ENCODE data around the gene EML2.
"Not testable (repeated sequence)": the region's sequence is repeated elsewhere in the genome, so short reads cannot be mapped to it uniquely, and the experiment has no call there.

EML2 gene

DNA sequence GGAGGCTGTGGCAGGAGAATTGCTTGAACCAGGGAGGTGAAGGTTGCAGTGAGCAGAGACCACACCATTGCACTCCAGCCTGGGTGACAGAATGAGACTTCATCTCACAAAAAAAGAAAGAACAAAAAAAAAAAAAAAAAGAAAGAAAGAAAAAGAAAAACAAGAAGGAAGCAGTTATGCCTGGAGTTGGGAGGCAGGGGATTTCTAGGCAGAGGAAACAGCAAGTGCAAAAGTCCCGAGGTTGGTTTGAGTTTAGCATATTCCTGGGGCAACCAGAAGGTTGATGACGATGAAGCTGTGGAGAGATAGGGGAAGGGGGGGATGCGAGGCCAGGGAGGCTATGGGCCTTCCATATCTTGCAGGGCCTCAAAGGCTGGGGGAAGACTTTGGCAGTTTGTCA is 11.5 kb upstream of the EML2 start:
- no peak for FAIRE-seq

DNA sequence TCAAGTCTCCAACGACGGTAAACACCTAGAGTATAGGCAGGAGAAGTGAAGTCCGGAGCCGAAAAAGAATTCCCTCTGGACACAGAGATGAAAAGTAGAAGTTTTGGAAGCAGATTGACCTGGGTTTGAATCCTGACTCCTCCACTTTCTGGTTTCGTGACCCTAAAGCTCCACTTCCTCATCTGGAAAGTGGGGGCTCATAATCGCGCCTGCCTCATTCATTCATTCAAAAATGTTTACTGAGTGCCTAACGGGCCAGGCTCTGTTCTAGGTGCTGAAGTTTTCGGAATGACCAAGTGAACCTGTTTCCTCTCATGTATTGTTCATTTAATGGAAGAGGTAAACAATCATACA is 7.1 kb upstream of the EML2 start:
- FAIRE-seq = no peak

DNA sequence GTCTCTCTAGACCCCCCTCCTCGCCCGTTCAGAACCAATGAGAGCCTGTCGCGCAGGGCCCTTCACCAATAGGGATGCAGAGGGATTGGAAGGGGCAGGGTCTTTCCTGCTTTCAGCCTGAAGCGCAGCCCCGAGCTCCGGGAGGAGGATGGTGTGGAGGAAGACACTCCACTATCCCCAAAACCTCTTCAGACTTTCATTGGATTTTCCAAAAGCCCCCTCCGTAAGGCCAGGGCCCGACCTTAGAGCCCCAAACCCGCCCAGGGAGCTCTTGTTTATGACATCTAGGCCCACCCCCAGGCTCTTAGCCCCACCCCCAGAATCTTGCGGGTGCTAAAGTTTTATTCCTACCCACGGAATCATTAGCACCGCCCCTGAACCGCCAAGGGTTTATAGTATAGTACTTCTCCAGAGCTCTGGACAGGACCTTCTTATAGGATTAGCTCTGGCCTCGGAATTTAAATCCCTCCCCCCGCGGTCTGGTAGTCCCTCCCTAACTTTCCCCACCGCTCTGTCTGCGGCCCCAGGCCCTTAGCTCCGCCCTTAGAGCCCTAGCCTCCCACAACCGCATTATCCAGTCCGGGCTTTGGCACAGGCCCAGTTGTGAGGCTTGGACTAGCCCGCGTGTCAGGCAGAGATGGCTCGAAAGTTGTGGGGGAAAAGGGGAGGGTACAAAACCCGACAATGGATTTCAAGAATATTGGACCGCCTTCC is 6.6 kb upstream of the EML2 start:
- FAIRE-seq = no peak

DNA sequence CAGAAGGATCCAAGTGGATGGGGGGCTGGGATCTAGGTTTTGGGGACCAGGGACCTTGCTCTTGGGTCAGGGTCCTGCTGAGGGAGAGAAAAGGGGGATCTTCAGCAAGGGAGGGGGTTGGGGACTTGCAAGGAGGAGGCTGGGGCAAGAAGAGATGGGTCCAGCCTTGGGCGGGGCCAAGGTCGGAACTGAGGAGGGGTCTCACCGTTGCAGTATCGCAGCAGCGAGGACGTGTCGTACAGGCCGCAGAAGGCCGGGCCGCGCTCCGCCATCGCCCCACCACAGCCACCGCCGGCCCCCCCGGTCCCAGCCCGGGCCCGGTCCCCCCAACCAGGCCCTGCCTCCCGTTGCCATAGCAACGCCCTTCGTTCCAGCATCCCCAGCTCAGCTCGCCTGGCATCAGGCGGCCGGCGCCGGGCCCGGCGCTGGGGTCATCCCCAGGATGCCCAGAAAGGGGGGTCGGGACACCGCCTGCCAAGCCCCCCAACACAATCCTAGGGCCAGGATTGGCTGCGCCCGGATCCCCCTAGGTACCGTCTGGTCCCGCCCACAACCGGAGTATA is 6.0 kb upstream of the EML2 start:
- no peak for FAIRE-seq

DNA sequence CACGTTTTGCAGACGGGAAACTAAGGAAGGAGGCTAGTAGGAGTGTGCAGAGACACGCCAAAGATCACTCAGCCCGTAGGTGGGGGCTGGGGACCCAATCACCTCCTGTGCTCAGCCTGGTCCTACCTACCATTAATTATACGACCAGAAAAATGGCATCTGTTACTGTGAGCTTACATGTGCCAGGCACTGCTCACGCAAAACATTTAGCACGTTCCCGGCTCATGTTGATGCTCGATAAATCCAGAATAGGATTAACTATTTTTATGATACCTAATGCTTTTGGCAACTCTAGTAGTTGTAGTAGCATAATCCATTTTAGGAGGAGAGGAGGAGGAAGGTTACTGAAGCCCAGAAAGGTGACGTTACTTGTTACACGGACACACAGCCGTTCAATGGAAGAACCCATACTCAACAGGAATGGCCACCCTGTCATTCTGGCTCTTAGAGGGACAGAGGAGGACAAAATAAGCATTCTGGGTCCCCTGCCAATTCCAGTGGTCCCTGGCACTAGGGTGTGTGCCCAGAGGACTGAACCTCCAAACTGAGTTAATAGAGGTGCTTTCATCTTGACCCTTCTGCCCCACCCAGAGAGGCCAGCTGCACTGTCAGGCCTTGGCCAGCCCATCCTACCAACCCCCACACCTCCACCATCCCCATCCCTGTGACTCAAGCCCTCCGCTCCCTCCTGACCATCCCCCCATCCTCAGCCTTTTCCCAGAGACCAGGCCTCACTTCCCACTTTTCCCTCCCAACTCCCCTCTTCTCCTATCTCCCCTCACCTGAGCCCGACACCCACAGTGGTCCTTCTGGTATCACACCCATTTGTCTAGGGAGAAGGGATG is 5.0 kb upstream of the EML2 start:
- no peak for FAIRE-seq

DNA sequence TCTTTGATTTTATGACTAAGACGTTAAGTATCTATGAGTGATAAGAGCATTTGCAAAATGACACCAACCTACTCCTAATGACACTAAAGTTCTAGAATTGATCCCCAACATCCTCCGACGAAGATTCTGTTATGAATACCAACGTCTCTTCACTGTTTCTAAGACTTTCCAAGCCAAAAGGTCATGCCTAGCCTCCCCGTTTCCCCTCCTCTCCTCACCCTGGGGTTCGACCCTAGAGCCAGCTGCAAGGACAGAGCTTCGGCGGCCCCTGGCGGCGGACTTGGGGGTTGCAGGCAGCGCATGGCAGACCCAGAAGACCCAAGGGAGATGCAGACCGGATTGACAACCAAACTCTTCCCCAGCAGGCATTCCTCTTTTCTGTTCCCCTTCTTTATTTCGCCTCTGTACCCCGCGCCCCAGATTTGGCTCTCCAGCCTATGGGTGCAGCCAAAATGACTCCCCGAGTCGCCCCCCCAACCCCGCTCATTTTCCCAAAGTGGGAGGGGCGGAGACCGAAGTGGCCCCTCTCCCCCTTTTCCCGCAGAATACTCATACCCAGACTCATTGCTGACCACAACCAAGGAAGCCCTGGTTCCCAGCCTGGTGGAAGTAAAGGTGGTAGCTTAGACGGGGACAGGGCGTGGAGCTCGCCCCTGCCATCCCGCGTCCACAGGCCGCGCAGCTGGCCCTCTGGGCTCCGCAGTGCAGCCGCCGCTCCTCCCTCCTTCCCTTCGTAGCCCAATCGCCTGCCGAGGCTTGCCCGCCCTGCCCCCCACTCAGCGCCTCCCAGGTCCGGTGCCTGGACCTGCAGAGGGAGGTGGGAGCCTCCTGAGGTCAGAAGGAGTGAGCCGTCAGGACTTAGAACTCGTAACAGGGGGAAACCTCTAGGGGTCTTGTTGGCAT is 4.1 kb upstream of the EML2 start:
- peak; percentile 46 for FAIRE-seq

DNA sequence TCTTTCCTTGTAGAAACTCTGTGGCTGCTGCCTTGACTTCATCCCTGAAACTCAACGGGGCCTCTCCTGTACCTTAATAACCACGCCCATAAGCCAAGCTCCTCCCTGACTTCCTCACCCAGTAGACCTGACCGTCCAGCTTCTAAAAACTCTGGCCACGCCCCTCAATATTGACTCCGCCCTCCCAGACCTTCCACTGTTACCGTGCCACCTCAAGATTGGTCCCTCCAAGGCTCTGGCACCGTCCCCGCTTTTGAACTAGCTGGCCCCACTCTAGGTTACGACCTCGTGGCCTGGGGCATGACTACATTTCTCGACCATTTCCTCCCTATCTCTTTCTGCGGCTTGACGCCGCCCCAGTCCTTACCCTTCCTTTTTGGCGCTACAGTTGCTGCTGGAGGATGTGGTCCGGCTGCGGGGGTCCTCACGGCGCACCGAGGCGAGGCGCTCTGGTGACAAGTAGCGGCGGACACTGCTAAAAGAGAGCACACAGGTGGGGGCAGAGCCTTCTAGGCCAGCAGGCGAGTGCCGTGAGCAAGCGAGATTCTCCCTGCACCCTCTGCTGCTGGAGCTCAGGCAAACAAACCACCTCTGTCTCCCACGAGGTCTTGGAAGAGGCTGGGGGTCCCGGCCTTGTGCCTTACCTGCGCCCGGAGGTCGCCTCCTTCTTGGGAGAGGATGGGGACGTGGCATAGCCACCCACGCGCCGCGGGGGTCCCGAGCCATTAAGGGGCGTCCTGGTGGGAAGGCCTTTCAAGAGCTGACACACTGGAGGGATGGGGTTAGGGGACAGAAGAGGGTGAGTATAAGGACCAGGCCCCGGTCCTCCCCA is 2.3 kb upstream of the EML2 start:
- FAIRE-seq = no peak

DNA sequence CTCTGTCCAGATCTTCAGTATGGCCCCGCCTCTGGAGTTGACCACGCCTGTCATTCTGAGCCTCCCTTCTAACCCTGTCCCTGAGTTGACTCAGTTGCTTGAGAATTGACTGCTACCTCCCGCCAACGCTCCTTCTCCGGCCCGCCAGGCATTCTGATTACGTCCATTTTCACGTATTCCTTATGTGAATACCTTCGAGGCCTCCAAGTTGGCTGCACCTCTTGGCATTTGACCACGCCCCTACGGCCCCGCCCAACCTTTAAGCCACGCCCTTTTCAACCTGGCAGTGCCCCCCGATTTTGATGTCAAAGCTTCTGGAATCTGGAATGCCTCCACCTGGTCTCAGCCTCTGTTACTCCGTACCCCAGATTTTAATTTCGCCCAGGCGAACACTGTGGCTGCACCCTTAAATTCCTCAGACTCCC is 1.7 kb upstream of the EML2 start:
- no peak for FAIRE-seq

DNA sequence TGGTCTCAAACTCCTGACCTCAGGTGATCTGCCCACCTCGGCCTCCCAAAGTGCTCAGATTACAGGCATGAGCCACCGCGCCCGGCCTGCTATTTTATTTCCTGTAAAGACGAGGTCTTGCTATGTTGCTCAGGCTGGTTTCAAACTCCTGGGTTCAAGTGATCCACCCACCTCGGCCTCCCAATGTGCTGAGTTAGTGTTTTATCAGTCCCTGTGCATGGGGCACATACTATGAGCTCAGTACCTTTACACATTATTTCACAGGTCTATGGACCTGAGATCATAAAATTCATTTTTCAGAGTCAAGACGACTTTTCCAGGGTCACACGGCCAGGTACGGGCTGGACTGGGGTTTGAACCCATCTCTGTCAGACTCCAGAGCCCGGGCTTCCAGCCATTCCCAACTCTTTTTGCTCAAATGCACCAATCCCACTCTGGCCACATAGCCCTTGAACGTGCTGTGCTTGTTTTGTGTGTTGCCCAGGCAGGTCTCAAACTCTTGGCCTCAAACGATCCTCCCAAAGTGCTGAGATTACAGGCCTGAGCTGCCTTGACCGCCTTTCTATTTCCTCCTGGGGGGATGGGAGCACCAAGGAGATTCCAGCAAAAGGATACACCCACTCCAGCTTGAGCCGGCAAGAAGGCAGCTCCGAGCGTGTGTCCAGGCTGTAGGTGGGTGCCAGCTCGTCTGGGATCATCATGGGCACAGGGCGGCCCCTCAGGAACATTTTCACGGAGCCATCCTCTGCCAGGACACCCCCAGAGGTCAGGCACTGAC is 1.1 kb downstream of the EML2 start:
- FAIRE-seq = no peak

DNA sequence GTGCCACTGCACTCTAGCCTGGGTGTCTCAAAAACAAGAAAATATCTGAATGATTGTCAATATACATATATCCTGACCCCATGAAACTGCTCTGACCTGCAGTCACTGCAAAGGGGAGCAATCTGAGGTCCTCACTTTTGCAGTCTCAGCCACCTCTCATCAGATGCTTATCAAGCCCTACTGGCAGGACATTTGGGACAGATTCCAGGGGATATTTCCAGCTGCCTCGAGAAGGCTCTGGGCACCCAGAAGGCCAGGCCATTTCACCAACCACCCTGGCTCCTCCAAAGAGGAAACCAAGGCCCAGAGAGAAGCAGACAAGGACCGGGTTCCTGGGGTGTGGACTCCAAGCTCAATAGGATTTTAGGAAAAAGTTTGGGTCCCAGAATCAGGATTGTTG is 2.3 kb downstream of the EML2 start:
- FAIRE-seq = no peak

DNA sequence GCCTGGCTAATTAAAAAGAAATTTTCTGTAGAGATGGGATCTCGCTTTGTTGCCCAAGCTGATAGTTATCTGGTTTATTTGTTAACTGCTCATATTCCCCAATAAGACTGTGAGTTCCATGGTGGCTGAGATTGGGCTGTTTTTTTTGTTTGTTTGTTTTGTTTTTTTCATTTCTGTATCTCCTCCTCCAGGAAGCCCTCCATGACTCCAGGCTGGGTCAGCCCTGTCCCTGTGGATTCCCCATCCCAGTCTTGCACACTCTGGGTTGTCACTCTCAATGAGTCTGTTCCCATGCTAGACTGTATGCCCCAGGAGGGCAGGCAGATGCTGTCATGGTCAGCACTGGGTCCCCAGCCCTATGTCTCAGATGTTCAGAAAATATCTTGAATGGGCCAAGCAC is 2.9 kb downstream of the EML2 start:
- FAIRE-seq = no peak

DNA sequence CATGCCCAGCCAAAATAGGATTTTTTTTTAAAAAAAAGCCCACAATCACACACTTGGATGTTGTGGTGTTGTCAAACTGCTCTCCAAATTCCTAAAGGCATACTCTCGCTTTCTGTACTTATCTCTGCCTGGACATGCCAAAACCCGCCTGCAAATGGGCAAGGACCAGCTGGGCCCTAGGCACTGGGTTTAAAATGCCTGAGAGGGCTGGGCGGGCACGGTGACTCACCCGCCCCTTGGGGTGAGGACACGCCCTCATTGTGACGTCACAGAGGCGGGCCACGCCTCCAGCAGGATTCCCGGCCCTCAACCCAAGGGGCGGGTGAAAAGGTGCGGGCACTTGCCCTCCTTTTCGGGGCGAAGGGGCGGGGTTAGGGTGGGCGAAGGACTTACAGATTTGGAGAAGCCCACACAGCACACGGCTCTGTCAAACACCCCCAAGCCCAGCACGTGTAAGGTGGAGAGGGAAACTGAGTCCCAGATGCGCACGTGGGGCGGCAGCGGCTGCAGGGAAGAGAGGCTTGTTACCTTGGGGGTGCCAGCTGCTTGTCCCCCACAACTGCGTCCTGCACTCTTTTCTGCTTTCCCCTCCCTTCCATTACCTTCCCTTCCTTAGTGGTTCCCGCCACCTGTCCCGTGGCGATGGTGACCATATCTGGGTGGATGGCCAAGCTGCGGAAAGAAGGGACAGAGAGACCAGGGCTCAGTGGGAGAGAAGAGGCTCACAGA is 6.6 kb downstream of the EML2 start:
- FAIRE-seq = no peak

DNA sequence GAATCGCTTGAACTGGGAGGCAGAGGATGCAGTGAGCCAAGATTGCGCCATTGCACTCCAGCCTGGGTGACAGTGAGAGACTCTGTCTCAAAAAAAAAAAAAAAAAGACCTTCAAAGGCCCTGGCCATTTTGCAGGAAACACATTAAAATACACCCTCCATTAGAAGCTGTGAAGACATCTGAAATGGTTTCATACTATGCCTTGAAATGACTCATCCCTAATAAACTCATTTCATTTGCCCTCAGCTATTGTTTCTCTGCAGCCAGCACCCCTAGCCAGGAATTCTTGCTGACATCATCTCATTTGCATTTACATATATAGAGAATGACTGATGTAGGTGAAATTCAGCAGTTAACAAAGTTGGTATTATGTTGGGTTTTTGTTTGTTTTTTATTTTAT is 8.7 kb downstream of the EML2 start:
- FAIRE-seq = no peak

DNA sequence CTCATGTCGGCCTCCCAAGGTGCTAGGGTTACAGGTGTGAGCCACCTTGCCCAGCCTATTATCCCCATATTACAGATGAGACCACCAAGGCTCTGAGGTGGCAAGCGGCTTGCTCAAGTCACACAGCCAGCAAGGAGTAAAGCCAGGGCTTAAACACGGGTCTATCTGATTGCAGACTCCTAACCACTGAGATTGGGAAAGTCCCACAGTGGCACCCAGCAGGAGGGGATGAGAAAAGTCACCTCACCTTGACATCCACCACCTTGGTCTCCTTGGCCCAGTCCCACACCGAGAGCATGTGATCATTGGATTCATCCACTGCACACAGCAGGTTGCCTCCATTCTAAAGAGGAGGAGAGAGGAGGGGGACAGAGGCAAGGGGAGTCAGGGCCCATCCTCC is 9.5 kb downstream of the EML2 start:
- FAIRE-seq = no peak

DNA sequence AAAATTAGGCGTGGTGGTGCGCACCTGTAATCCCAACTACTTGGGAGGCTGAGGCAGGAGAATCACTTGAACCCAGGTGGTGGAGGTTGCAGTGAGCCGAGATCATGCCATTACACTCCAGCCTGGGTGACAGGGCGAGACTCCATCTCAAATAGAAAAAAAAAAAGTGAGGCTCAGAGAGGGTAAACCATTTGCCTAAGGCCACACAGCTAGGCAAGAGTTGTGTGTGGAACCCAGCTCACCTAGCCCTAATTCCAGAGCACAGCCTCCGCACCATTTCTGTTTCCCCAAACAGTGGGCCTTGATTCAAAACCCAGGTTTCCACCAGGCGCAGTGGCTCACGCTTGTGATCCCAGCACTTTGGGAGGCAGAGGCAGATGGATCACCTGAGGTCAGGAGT is 11.0 kb downstream of the EML2 start:
- FAIRE-seq = not testable (repeated sequence)

DNA sequence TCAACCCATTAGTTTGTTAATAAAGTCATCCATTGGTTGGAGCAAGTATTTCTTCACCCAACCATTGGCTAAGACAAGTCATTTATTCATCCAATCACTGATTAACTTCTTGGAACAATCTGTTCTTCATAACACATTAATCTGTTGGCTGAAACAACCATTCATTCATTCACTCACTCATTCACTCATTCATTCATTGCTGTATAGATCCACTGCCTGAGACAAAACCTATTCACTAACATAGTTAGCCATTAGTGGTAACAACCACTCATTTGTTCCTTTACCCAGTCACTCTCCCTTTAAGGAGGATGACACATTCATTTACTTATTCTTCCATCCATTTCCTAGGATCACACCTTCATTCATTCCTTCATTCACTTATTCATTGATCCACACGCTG is 15.2 kb downstream of the EML2 start:
- no peak for FAIRE-seq

DNA sequence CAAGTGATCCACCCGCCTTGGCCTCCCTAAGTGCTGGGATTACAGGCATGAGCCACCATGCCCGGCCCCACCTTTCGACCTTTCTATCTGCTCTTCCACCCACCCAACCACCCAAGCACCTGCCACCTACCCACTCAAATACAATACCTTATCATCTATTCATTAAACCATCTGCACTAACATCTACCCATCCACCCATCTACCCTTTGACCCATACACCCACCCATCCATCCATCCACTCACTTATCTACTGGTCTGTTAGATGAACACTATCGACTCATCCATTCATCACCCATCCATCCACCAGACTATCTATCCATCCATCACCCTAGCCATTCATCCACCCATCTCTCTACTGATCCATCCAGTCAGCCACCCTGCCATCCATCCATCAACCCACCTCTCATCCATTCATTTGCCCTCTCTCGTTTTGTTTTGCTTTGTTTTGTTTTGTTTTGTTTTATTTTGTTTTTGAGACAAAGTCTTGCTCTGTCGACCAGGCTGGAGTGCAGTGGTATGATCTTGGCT is 17.2 kb downstream of the EML2 start:
- FAIRE-seq = no peak

DNA sequence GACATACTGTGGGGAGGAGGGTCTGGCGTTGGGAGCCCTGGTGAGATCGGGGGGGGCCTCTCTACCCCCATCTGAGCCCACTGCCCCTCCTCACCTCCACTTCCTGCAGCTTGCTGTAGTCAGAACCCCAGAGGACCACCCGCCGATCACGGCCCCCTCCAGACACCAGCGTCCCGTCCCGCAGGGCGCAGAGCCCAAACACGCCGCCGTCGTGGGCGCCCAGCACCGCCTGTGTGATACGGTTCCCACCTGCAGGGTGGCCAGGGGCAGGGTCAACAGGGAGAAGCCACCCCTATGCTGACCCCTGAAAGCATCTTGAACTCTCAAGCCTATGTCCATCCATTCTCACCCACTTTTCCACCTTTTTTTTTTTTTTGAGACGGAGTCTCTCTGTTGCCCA is 17.8 kb downstream of the EML2 start:
- FAIRE-seq = no peak

DNA sequence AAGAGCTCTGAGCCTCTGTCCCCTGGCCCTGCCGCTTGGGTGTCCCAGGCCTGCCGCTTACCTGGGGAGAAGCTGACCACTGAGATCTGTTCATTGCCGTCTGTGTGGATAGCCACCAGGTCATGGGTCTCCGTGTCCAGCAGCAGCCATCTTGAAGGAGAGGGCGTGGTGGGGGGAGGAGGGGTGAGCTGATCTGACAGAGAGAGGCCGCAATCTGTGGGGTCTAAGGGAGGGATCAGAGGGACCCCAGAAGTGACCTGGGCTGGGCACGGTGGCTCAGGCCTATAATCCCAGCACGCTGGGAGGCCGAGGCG is 22.5 kb downstream of the EML2 start:
- FAIRE-seq = no peak

All from A204.1 (cell line).